GM21529 (cell line): Measurements from ENCODE around the gene NUDCD3.
A peak's percentile ranks its signal among the peaks of the same experiment; 100 is the strongest.

Experiments
- ATAC-seq: cut with Tn5 transposase; IDR thresholded peaks from one replicate; pipeline ENCODE4 v1.9.1; 2021; ENCODE audit not compliant: unreplicated experiment

The NUDCD3 gene

GRCh38 chr7:44482502-44483485 is 7.7 kb downstream of the NUDCD3 start:
- no peak for ATAC-seq

- no peak for ATAC-seq
Observed at GRCh38 chr7:44477938-44478337, 12.5 kb downstream of the NUDCD3 start.

- ATAC-seq: peak; percentile 87
Observed at GRCh38 chr7:44477063-44477830, 13.2 kb downstream of the NUDCD3 start.

GRCh38 chr7:44476313-44476712 is 14.1 kb downstream of the NUDCD3 start:
- no peak for ATAC-seq

GRCh38 chr7:44473295-44473694 is 17.2 kb downstream of the NUDCD3 start:
- no peak for ATAC-seq

- no peak for ATAC-seq
Observed at GRCh38 chr7:44472843-44473242, 17.6 kb downstream of the NUDCD3 start.

- ATAC-seq: no peak
Observed at GRCh38 chr7:44471850-44472249, 18.6 kb downstream of the NUDCD3 start.

GRCh38 chr7:44471436-44471835 is 19.0 kb downstream of the NUDCD3 start:
- no peak for ATAC-seq

GRCh38 chr7:44470628-44471245 is 19.7 kb downstream of the NUDCD3 start:
- ATAC-seq: no peak

GRCh38 chr7:44470135-44470479 is 20.4 kb downstream of the NUDCD3 start:
- no peak for ATAC-seq

- no peak for ATAC-seq
Observed at GRCh38 chr7:44469461-44470134, 20.9 kb downstream of the NUDCD3 start.

GRCh38 chr7:44467217-44467548 is 23.3 kb downstream of the NUDCD3 start:
- ATAC-seq: no peak

- no peak for ATAC-seq
Observed at GRCh38 chr7:44466300-44467216, 23.9 kb downstream of the NUDCD3 start.

GRCh38 chr7:44465490-44465889 is 25.0 kb downstream of the NUDCD3 start:
- ATAC-seq: no peak

GRCh38 chr7:44463169-44463808 is 27.2 kb downstream of the NUDCD3 start:
- ATAC-seq: no peak

GRCh38 chr7:44461387-44461786 is 29.1 kb downstream of the NUDCD3 start:
- ATAC-seq: no peak

GRCh38 chr7:44460325-44460724 is 30.1 kb downstream of the NUDCD3 start:
- peak; percentile 97 for ATAC-seq

GRCh38 chr7:44455155-44455554 is 35.3 kb downstream of the NUDCD3 start:
- ATAC-seq: no peak

GRCh38 chr7:44454348-44454747 is 36.1 kb downstream of the NUDCD3 start:
- no peak for ATAC-seq

- ATAC-seq: no peak
Observed at GRCh38 chr7:44451123-44451522, 39.3 kb downstream of the NUDCD3 start.
